DOHH2 (cell line): ENCODE measurements around the gene KLF8.

Experiments used
- H3F3A ChIP-seq: fragments of 200-600 bp; sonication (generic), shearing (Covaris generic); 2 replicates; pipeline ENCODE4 v1.6.0; 2016; ENCODE audit warnings: antibody characterized with exemption, mild to moderate bottlenecking; ENCODE audit not compliant: control insufficient read depth, insufficient read depth
- H3K27ac ChIP-seq: fragments of 200-600 bp; sonication (generic); 2 replicates; pipeline ENCODE4 v1.5.1; 2014; ENCODE audit warnings: low read depth, mild to moderate bottlenecking, low read length, moderate library complexity
- H3K27me3 ChIP-seq: fragments of 200-600 bp; sonication (generic); 2 replicates; pipeline ENCODE4 v1.6.1; 2014; ENCODE audit warnings: mild to moderate bottlenecking, low read length, mixed read lengths; ENCODE audit not compliant: control insufficient read depth
- H3K36me3 ChIP-seq: fragments of 200-600 bp; sonication (generic); 2 replicates; pipeline ENCODE4 v1.6.1; 2014; ENCODE audit warnings: mild to moderate bottlenecking, low read length, moderate library complexity, mixed read lengths; ENCODE audit not compliant: control insufficient read depth
- H3K4me1 ChIP-seq: fragments of 200-600 bp; sonication (generic); 2 replicates; pipeline ENCODE4 v1.6.1; 2014; ENCODE audit warnings: mild to moderate bottlenecking, low read length, mixed read lengths; ENCODE audit not compliant: control insufficient read depth
- H3K4me2 ChIP-seq: fragments of 200-600 bp; sonication (generic); 2 replicates; pipeline ENCODE4 v1.6.0; 2014; ENCODE audit warnings: mild to moderate bottlenecking, low read length, moderate library complexity
- H3K4me3 ChIP-seq: fragments of 200-600 bp; sonication (generic); 2 replicates; pipeline ENCODE4 v1.5.1; 2014; ENCODE audit warnings: mild to moderate bottlenecking, low read length, mixed read lengths
- H3K79me2 ChIP-seq: fragments of 200-600 bp; sonication (generic); 2 replicates; pipeline ENCODE4 v1.6.1; 2014; ENCODE audit warnings: mild to moderate bottlenecking, low read length, mixed read lengths; ENCODE audit not compliant: control insufficient read depth
- H3K9me2 ChIP-seq: fragments of 200-600 bp; sonication (generic); replicated peaks from 2 replicates; pipeline ENCODE4 v1.6.1; 2014; ENCODE audit warnings: mild to moderate bottlenecking, low read length, mixed read lengths; ENCODE audit not compliant: control insufficient read depth
- H3K9me3 ChIP-seq: fragments of 200-600 bp; sonication (generic); 2 replicates; pipeline ENCODE4 v1.6.1; 2014; ENCODE audit warnings: antibody characterized with exemption, low read length, mixed read lengths; ENCODE audit not compliant: control insufficient read depth, insufficient read depth
- H4K20me1 ChIP-seq: fragments of 200-600 bp; sonication (generic); 2 replicates; pipeline ENCODE4 v1.6.0; 2014; ENCODE audit warnings: low read depth, mild to moderate bottlenecking, antibody characterized with exemption, low read length, moderate library complexity; ENCODE audit not compliant: control insufficient read depth, insufficient read depth
- CTCF ChIP-seq: fragments of 200-600 bp; sonication (generic); IDR thresholded peaks from one replicate; pipeline ENCODE4 v1.5.1; 2014; ENCODE audit warnings: antibody characterized with exemption, mild to moderate bottlenecking, low read depth, low read length; ENCODE audit not compliant: poor library complexity, severe bottlenecking
- EZH2phosphoT487 ChIP-seq: fragments of 200-600 bp; sonication (generic); IDR thresholded peaks from 2 replicates; pipeline ENCODE4 v1.6.1; 2017; ENCODE audit warnings: borderline replicate concordance, mild to moderate bottlenecking, antibody characterized with exemption, low read length, moderate library complexity, mixed read lengths

KLF8 gene

GRCh38 chrX:56268888-56269287 is 36.7 kb downstream of the KLF8 start:
- H3F3A ChIP-seq, result no peaks in the 10 kb centered on the region
- H4K20me1 ChIP-seq, result no peaks in the 10 kb centered on the region
- no peaks in the 10 kb centered on the region for H3K36me3 ChIP-seq
- H3K27ac ChIP-seq, result no peak overlapping the region
- TF ChIP-seq CTCF (no peak), EZH2phosphoT487 (no peak)
- H3K9me3 ChIP-seq, result no peaks in the 10 kb centered on the region
- no peak overlapping the region for H3K4me2 ChIP-seq
- no peaks in the 10 kb centered on the region for H3K27me3 ChIP-seq
- no peaks in the 10 kb centered on the region for H3K4me1 ChIP-seq
- H3K79me2 ChIP-seq, result no peaks in the 10 kb centered on the region
- no peak overlapping the region for H3K4me3 ChIP-seq
- H3K9me2 ChIP-seq, result no peaks in the 10 kb centered on the region

GRCh38 chrX:56278692-56279091 is 46.5 kb downstream of the KLF8 start:
- H3K9me2 ChIP-seq, result no peaks in the 10 kb centered on the region
- H3F3A ChIP-seq, result no peaks in the 10 kb centered on the region
- no peak overlapping the region for H3K4me2 ChIP-seq
- no peak overlapping the region for H3K4me3 ChIP-seq
- TF ChIP-seq EZH2phosphoT487 (no peak), CTCF (no peak)
- H4K20me1 ChIP-seq, result no peaks in the 10 kb centered on the region
- H3K79me2 ChIP-seq, result no peaks in the 10 kb centered on the region
- H3K27me3 ChIP-seq, result no peaks in the 10 kb centered on the region
- no peaks in the 10 kb centered on the region for H3K4me1 ChIP-seq
- no peaks in the 10 kb centered on the region for H3K36me3 ChIP-seq
- H3K9me3 ChIP-seq, result no peaks in the 10 kb centered on the region
- H3K27ac ChIP-seq, result no peak overlapping the region

- H3K79me2 ChIP-seq, result no peaks in the 10 kb centered on the region
- no peak overlapping the region for H3K4me2 ChIP-seq
- no peak overlapping the region for H3K4me3 ChIP-seq
- H3K9me2 ChIP-seq, result no peaks in the 10 kb centered on the region
- no peaks in the 10 kb centered on the region for H3K36me3 ChIP-seq
- no peaks in the 10 kb centered on the region for H3K27me3 ChIP-seq
- H4K20me1 ChIP-seq, result no peaks in the 10 kb centered on the region
- TF ChIP-seq CTCF, result no peak
- TF ChIP-seq EZH2phosphoT487, result no peak
- no peaks in the 10 kb centered on the region for H3K4me1 ChIP-seq
- H3K9me3 ChIP-seq, result no peaks in the 10 kb centered on the region
- H3K27ac ChIP-seq, result no peak overlapping the region
- no peaks in the 10 kb centered on the region for H3F3A ChIP-seq
Observed at GRCh38 chrX:56279863-56280262, 47.7 kb downstream of the KLF8 start.

GRCh38 chrX:56281789-56282188 is 49.6 kb downstream of the KLF8 start:
- Histone ChIP-seq H3K9me3 (no peaks in the 10 kb centered on the region), H3K79me2 (no peaks in the 10 kb centered on the region), H3K27me3 (no peaks in the 10 kb centered on the region), H3F3A (no peaks in the 10 kb centered on the region), H4K20me1 (no peaks in the 10 kb centered on the region), H3K4me3 (no peak overlapping the region), H3K27ac (no peak overlapping the region), H3K9me2 (no peaks in the 10 kb centered on the region), H3K4me1 (no peaks in the 10 kb centered on the region), H3K36me3 (no peaks in the 10 kb centered on the region), H3K4me2 (no peak overlapping the region)
- TF ChIP-seq CTCF, result no peak
- TF ChIP-seq EZH2phosphoT487, result no peak
